ENCODE results near the gene RHBDD3.

- TF ChIP-seq MLX (CRISPR knock-in tag; conservative IDR thresholded peaks at IDR 0.05) (no peak), ZNF512 (tag; IDR thresholded peaks at IDR 0.05) (no peak), ZNF263 (CRISPR knock-in tag; IDR thresholded peaks at IDR 0.05; ENCODE audit: borderline replicate concordance) (no peak)
Observed at GRCh38 chr22:29312218-29313125, 44.7 kb upstream of the RHBDD3 start.

All from K562 (cell line).